OCI-M1 (cell line): ENCODE measurements around the gene B4GALNT4.
A peak's percentile ranks its signal among the peaks of the same experiment; 100 is the strongest.
"Not testable (repeated sequence)": the region's sequence is repeated elsewhere in the genome, so short reads cannot be mapped to it uniquely, and the experiment has no call there.

ENCODE experiments used
- DNase-seq: peaks from one replicate; lab custom pipeline; 2025; lab: John Stamatoyannopoulos, UW

B4GALNT4 gene

GRCh38 chr11:334264-334994 is 34.9 kb upstream of the B4GALNT4 start:
- DNase-seq = no peak

- peak; percentile 76 for DNase-seq
These were observed 33.3 kb upstream of the B4GALNT4 start for GRCh38 chr11:335779-336658.

- DNase-seq = no peak
These were observed 32.6 kb upstream of the B4GALNT4 start for GRCh38 chr11:336659-337198.

- DNase-seq = no peak
These were observed 31.6 kb upstream of the B4GALNT4 start for GRCh38 chr11:337711-338110.

GRCh38 chr11:339963-340362 is 29.3 kb upstream of the B4GALNT4 start:
- no peak for DNase-seq

GRCh38 chr11:340539-341512 is 28.5 kb upstream of the B4GALNT4 start:
- no peak for DNase-seq

GRCh38 chr11:342328-342727 is 27.0 kb upstream of the B4GALNT4 start:
- no peak for DNase-seq

- DNase-seq = no peak
These were observed 24.3 kb upstream of the B4GALNT4 start for GRCh38 chr11:344836-345578.

GRCh38 chr11:346529-346928 is 22.8 kb upstream of the B4GALNT4 start:
- no peak for DNase-seq

GRCh38 chr11:349270-349954 is 19.9 kb upstream of the B4GALNT4 start:
- DNase-seq = not testable (repeated sequence)

- not testable (repeated sequence) for DNase-seq
These were observed 19.1 kb upstream of the B4GALNT4 start for GRCh38 chr11:350033-350722.

GRCh38 chr11:350723-351255 is 18.5 kb upstream of the B4GALNT4 start:
- DNase-seq = peak; percentile 96

- DNase-seq = no peak
These were observed 17.9 kb upstream of the B4GALNT4 start for GRCh38 chr11:351411-351810.

GRCh38 chr11:352456-353031 is 16.8 kb upstream of the B4GALNT4 start:
- DNase-seq = no peak

GRCh38 chr11:353179-353873 is 16.0 kb upstream of the B4GALNT4 start:
- no peak for DNase-seq

- DNase-seq = peak; percentile 86
These were observed 13.5 kb upstream of the B4GALNT4 start for GRCh38 chr11:355581-356458.

GRCh38 chr11:356610-357009 is 12.7 kb upstream of the B4GALNT4 start:
- no peak for DNase-seq

- no peak for DNase-seq
These were observed 11.7 kb upstream of the B4GALNT4 start for GRCh38 chr11:357582-357981.
